RWPE1 (cell line): ENCODE results near the gene INPP5A.

ENCODE experiments used
- CTCF ChIA-PET: fragments of 350-600 bp; sonication (Branson Sonifier 250); formaldehyde crosslinking; extraction: SDS; loops from one replicate; lab custom pipeline; 2021; lab: Yijun Ruan, JAX
- POLR2A ChIA-PET: fragments of 400-600 bp; formaldehyde crosslinking; extraction: SDS; loops from one replicate; lab custom pipeline; 2020; ENCODE audit warnings: antibody characterized with exemption; ENCODE audit not compliant: low non-redundant PET; lab: Yijun Ruan, JAX
- DNase-seq: peaks from one replicate; pipeline ENCODE4 v3.0.0; 2012; ENCODE audit warnings: low spot score
- H3K27ac ChIP-seq: fragments of 450-650 bp; 2 replicates; pipeline ENCODE4 v1.5.1; 2017
- TF ChIP-seq, protein P1 (sequence below): fragments of 450-650 bp; conservative IDR thresholded peaks from 2 replicates; pipeline ENCODE4 v1.5.1; 2017; ENCODE audit warnings: low read depth, mild to moderate bottlenecking

Gene INPP5A

DNA sequence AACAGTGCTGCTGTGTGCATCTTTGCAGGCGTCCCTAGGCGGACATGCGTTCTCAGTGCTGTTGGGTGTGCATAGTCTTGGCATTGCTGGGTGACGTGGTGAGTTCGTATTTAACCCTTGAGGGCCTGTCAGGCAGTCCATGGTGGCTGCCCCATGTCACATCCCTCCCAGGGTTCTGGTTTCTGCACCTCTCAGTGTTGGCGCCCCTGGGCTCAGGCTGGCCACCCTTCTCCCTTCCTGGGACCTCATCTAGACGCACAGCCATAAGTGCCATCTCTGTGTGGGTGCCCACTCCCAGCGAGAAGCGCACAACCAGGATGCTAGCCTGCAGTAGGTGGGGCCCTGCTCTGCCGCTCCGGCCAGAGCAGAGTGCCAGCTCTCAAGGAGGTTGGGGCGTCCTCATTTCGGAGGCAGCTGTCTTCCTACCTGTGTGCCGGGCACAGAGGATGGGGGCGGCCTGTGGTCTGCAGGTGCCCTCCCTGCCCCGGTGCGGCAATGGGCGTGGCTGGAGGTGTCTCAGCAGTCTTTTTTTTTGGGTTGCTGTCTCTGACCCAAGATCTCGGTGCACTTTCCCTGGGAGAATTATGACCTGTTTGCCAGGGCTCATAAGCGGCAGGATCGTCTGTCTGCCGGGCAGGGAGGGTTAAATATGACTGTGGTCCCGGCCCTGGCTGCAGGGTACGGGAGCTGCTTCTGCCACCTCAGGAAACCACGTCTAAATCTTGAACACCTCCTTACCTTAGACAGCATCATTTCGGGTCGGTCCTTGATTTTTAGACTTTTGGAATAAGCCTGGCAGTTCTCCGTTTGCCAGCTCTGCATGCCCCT is 6.5 kb downstream of the INPP5A start:
- DNase-seq = no peak
- ChIA-PET CTCF (interaction anchor here (0.5 to 0.6 kb wide), 2 partner anchors 25 to 54 kb away, joined by 4 read pairs; no protein-coding TSS in a partner anchor), POLR2A (no interaction called here)
- no peak overlapping the region for H3K27ac ChIP-seq
- TF ChIP-seq, protein P1, sequence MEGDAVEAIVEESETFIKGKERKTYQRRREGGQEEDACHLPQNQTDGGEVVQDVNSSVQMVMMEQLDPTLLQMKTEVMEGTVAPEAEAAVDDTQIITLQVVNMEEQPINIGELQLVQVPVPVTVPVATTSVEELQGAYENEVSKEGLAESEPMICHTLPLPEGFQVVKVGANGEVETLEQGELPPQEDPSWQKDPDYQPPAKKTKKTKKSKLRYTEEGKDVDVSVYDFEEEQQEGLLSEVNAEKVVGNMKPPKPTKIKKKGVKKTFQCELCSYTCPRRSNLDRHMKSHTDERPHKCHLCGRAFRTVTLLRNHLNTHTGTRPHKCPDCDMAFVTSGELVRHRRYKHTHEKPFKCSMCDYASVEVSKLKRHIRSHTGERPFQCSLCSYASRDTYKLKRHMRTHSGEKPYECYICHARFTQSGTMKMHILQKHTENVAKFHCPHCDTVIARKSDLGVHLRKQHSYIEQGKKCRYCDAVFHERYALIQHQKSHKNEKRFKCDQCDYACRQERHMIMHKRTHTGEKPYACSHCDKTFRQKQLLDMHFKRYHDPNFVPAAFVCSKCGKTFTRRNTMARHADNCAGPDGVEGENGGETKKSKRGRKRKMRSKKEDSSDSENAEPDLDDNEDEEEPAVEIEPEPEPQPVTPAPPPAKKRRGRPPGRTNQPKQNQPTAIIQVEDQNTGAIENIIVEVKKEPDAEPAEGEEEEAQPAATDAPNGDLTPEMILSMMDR = no peak

GRCh38 chr10:132544744-132545658 is 7.4 kb downstream of the INPP5A start:
- TF ChIP-seq, protein P1 = no peak
- DNase-seq = no peak
- CTCF ChIA-PET = interaction anchor here (0.5 kb wide), 1 partner anchor 55 kb away, joined by 4 read pairs; no protein-coding TSS in a partner anchor
- H3K27ac ChIP-seq = no peak overlapping the region
- POLR2A ChIA-PET = no interaction called here

GRCh38 chr10:132545659-132546367 is 8.2 kb downstream of the INPP5A start:
- CTCF ChIA-PET = no interaction called here
- no peak overlapping the region for H3K27ac ChIP-seq
- DNase-seq = no peak
- POLR2A ChIA-PET = no interaction called here
- TF ChIP-seq, protein P1 = no peak

GRCh38 chr10:132546567-132547420 is 9.2 kb downstream of the INPP5A start:
- no peak overlapping the region for H3K27ac ChIP-seq
- POLR2A ChIA-PET = no interaction called here
- no peak for DNase-seq
- TF ChIP-seq, protein P1 = no peak
- CTCF ChIA-PET = interaction anchor here (0.6 kb wide), 1 partner anchor 183 kb away, joined by 3 read pairs; no protein-coding TSS in a partner anchor

DNA sequence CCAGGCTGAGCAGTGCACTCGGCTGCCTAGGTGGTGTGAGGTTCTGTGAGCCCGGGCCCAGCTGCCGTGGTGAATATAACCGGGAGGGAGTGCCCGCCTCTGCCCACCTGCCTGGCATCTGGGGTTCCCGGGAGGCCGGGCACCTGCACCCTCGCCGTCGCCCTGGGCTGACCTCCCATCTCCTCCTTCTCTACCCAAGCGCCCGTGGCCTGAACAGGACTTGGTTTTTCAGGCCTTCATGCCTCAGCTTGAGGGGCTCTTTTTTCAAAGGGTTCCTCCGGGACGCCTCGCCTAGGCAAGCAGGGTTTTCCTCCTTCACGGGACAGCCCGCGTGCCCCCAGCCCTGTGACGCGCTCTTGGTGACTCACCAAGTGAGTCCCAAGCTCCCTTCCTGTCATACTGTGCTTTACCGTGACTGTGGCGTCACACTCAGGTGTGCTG is 9.9 kb downstream of the INPP5A start:
- TF ChIP-seq, protein P1 = no peak
- ChIA-PET CTCF (interaction anchor here (0.6 kb wide), 1 partner anchor 184 kb away, joined by 3 read pairs; no protein-coding TSS in a partner anchor), POLR2A (no interaction called here)
- H3K27ac ChIP-seq = no peak overlapping the region
- no peak for DNase-seq
